Amygdala (tissue), 56 donors: ENCODE data around the gene HCN2.
A peak's percentile ranks its signal among the peaks of the same experiment; 100 is the strongest.

Source experiments
- DNase-seq, 56 donors: peaks; one replicate each; lab custom pipeline; 2025; lab: John Stamatoyannopoulos, UW

HCN2 gene

DNA sequence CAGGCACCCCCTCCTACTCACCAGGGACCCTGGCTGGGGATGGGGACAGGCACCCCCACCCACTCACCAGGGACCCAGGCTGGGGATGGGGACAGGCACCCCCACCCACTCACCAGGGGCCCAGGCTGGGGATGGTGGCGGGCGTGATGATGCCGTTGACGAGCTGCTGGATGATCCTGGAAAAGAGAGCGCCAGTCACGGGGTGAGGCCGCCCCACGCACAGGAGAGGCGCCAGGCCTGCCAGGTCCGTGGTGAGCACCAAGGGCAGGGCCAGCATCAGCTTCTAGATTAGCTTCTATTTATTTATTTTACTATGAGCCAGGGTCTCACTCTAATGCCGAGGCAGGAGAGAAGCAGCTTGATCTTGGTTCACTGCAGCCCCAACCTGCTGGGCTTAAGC, 60.4 kb downstream of the HCN2 start:
- DNase-seq, result no peak

DNA sequence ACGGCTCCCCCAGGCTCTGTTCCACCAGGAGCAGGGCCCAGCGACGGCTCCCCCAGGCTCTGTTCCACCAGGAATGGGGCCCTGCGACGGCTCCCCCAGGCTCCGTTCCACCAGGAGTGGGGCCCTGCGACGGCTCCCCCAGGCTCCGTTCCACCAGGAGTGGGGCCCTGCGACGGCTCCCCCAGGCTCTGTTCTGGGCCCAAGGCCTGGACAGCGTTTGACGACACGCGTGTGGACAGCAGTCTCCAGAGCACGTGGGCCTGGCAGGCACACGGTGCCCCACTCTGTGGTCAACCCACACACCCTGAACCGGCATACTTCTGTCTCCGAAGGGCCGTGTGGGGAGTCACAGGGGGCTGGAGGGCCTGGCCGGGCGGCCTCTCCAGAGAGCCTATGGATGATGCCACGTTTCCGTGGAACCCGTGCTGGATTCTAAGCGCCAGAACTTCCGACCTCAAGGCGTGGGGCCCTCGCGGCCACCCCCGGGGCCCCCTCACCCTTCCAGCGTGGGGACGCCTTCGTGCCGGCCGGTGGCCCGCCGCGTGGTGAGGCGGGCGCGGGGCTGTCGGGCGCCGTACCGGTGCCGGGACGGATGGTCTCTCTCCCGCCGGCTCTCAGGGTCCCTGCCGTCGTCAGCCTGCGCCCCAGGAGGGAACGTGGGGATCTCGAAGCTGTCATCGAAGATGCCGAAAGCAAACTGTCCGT, 61.6 kb downstream of the HCN2 start:
- no peak for DNase-seq

DNA sequence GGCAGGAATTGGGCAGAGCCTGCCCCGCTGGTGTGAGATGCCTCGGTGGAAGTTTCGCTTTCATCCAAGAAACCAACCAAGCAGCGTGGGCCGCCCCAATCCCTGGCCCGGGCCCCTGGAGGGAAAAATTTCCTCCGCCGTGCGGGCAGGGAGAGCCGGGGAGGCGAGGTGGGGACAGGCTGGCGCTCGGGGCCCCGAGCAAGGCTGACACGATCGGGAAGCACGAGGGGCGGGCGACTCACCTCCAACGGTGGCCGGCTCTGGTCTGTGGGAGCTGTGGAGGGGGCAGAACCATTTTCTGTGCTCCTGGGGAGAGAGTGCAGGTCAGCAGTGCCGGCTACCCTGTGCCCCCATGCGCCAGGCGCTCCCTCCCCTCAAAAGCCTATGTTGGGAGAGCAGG, 62.3 kb downstream of the HCN2 start:
- DNase-seq, result no peak

DNA sequence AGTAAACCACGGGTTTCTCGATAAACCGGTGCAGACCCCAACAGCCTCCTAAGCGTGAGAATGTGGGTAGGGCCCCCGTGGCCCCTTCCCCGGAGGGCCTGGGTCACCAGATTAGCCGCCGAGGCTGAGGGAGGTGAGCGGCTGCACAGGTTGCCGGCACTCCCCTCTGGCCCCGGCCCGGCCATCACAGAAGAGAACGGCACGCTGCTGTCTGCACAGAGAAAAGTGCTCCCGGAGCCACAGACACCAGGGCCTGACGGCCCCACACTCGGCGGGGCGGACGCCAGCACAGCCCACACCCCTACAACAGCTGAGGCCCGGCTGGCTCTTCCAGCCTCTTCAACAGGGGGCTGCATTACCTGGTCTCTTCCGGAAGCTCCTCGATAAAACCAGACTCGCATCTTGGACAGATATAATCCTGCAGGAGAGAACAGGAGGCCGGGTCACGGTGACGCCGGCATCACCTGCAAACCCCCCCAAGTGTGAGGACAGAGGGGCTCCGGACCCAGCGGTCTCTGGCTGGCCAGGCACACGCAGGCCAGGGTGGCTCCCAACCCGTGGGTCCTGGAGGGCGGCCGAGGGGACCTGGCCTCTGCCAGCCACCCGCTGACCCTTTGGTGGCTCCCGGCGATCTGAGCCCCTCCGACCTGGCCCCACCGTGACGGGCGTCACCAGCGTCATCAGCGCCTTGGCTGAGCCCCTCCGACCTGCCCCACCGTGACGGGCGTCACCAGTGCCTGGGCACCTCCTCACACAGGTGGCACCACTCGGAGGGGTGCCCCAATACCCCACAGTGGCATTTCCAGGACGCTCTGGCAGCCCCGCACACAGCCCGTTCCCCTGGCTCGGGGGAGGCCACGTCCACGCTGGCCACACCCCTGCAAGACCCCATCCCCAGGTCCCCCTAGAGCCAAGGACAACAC, 63.0 kb downstream of the HCN2 start:
- DNase-seq, result no peak

DNA sequence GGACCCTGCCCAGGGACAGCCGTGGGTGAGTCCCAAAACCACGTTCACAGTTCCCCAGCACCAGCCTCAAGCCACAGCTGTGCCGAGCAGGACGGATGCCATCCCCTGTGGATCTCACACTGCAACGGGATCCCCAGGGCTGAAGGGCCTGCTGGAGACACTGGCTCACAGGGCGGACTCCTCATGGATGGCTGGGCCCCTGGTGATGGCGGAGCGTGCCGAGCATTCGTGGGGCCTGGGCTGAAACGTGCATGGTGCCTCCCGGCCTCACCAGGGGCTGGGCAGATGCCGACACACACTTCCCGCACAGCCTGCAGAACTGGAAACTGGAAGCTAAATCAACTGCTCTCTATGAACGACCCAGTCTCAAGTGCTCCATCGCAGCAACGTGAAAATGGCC, 63.7 kb downstream of the HCN2 start:
- no peak for DNase-seq

DNA sequence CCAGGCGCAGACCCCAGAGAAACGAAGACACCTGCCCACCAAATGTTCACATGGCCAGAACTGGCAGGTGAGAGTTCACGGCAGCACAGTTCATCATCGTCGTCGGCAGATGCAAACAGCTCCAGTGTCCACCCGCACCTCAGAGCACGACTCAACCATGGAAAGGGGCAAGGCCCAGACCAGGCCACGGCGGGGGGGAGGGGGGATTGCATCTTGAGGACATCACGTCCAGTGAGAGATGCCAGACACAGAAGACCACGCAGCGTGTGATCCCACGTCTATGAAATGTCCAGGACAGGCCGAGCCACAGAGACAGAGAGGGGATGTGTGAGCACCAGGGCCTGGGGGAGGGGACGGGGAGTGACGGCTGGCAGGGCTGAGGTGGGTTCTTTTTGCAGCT, 66.0 kb downstream of the HCN2 start:
- DNase-seq, result no peak

DNA sequence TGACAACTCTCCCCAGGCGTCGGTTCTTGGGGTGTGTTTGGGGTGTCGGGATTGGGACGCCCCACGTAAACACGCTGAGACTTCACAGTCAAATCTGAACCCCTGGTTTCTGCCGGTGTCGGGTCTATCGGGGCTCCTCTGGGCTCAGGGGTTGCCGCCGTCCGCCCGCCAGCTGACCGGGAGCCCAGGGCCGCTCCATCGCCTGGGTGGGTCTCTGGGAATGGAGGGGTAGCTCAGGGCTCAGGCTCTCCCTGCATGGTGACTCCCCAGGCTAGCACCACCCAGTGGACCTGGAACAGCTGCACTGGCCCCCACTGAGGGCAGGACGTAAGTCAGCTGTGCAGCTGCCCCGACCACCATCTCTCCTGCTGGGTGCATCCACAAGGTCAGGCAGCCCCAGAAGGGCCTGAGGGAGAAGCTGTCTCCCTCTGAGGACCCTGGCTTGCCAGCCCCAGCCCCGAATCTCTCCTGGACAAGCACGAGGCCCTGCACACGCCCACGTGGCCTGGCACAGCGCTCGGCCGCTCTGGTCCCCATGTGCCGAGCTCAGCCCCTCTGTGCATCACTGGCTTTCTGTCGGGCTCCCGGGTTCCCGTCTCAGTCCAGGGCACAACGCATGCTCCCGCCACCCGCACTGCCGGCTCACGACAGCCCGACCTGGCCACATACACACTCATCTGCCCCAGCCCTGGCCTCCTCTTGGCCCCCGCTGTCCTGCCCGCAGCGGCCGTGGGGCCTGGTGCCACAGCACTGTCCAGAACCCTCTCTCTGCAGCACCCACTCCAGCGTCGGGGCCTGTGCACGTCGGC, 67.3 kb downstream of the HCN2 start:
- no peak for DNase-seq

DNA sequence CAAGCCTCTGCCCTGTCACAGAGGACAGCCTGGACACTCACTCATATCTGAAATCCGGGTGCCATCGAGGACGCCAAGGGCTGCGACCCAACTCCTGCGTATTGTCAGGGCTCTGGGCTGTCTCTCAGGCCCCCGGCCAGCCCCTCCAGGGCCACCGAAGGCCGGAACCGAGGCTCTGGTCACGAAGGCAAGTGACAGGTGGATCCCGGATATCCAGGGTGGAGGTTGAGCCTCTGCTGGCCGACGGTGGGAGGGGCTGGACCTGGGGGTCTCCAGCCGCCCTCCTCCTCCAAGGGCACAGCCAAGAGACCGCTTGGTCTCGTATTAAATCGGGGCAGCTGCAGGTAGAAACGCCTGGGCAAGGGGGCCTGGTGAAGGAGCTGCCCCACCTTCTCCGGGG, 67.9 kb downstream of the HCN2 start:
- DNase-seq, result no peak

DNA sequence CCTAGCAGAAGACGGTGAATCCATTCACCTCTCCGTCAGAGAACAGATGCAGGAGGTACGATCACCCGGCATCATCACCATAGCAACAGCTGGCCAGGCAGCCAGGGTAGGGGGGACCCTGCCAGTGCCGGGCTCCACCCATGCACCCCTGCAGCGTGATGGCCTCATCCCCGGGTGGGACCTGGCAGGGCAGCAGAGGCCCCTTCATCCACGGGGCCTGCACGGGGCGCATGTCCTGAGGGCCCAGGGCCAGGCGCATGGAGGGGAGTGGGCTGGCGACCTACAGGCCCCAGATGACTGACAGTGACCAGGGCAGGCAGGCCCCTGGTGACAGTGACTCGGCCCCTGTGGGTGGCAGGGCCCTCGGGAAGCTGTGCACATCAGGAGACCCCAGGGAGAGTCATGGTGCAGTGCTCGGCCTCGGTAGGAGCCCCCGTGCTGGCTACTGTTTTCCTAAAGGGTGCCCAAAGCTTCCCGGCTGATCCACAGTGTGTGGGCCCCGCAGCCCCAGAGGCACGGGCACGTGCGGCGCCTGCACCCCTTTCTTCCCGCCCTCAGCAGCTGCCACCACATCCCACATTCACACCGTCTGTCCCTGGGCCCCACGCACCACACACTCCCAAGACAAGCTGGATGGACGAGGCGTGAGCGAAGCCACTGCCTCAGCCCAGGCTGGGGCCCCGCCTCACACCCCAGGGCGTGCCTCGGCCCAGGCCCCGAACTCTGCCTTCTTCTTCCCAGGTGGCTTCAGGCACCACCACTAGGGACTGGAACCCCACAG, 68.6 kb downstream of the HCN2 start:
- DNase-seq, result no peak

DNA sequence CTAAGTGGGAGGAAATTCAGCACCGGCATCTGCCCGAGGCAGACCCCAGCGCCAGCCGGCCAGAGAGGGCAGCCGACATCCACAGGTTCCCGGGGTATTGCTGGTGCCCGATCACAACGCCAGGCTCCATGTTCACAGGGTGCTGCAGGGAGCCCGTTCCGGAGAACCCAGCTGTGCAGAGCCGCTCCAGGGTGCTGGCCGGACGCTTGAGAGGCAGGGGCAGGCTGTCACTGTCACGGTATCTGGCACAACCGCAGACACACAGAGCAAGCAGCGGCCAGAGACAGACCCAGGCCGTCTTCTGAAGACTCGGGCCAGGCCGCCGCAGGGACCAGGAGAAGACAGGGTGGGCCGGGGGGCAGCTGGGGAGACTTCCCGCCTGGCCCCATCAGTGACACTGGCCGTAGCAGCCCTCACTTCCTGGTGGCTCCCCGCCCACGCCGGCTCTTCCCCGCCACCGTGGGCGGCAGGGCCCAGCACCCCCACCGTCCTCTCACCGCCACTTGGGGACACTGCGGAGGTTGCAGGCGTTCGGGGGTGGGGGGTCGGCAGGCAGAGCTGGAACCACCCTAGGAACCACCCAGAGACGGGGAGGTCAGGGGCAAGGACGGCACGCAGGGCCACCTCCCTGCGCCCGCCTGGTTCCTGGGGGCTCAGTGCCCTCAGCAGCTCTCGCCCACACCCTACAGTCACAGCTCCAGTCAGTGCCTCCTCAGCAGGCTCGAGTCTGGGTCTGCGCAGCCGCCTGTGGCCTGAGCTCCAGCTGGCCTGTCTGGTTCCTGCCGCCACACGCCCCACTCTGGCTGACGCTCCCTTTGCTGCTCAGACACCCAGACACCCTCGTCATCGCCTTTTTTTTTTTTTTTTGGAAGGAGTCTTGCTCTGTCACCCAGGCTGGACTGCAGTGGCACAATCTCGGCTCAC, 69.5 kb downstream of the HCN2 start:
- peak in 8 of 56 donors; percentile 16 to 42 (median 21) for DNase-seq

DNA sequence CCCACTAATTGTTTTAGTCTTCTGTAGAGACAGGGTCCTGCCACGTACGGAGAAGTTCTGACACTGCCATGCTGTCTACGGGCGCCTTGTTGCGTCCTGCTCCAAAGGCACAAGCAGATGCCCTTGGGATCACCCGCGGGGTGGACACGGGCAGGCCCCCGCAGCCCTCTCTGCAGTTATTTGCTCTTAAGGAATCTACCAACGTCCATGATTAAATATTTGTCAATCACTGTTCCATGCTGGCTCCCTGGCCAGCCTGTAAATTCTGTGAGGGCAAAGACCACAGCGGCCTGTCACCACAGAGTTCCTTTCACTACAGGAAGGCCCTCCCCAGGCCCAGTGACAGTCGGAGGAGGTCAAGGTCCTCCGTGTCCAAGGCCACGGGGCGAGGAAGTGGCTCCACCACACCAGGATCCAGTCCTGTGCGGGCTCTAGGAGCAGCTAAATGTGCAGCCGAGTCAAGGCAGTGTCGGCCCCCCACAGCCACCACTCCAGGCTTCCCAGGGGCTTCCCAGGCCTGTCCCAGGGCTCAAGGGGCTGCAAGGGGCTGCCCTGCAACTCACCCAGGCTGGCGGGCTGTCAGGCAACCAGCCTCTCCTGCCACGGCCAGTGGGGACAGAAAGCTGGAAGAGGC, 71.2 kb downstream of the HCN2 start:
- no peak for DNase-seq

DNA sequence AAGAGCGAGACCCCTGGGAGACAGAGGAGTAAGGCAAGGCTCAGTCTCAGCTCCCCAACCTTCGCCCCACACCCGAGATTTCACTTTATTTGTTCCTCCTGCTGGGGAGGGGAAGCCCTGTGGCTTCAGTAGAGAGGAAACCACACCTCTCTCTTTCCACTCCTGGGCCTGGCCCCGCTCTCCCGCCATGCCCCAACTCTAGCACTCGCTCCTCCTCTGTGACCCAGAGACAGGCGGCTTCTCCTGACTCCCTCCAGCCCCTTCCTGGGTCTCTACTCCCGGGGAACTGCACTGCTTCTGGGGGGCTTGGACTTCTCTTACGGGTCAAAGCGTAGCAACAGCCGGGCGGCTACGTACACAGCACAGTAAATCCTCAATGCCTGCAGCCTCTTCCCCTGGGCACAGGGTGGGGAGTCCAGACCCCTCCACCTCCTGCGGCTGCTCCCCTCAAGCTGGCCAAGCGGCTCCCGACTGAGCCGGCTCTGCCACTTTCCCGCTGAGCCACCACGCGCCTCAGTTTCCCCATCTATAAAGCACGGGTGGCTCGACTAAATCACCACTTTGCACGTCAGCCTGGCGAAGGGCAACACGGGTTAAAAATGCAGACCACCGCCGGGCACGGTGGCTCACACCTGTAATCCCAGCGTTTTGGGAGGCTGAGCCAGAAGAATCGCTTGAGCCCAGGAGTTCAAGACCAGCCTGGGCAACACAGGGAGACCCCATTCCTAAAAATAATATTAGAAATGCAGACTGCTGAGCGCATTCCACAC, 71.9 kb downstream of the HCN2 start:
- DNase-seq, result no peak

DNA sequence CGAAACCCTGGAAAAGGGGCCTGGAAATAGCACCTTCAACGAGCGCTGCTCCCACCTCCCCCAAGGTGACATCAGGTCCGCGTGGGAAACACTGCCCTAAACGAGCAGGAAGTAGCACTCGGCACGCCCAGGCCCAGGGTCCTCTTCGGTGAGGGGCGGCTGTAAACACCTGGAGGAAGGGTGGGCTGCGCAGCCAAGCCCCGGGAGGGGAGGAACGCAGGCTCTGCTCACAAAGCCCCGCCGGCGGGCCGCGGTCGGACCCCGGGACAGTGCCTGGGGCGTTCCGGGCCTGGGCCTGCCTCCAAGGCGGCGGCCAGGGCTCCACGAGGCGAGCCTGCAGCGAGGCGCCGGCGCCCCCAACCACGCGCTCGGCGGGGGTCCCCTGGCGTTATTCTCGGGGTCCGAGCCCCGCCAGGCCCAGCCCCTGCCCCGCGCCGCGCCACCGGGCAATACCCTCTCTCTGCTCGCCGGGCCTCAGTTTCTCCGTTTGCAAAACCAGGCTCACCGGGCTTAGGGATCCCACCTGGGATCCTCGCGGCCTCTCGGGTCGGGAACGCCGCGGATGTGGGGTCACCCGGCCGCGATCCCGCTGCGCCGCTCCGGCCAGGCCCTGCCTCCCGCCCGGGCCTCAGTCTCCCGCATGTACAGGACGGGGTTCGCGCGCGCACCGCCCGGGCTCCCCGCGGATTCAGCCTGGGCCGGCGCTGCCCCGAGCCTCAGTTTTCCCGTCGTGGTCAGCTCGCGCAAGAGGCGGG, 72.7 kb downstream of the HCN2 start:
- DNase-seq, result no peak

DNA sequence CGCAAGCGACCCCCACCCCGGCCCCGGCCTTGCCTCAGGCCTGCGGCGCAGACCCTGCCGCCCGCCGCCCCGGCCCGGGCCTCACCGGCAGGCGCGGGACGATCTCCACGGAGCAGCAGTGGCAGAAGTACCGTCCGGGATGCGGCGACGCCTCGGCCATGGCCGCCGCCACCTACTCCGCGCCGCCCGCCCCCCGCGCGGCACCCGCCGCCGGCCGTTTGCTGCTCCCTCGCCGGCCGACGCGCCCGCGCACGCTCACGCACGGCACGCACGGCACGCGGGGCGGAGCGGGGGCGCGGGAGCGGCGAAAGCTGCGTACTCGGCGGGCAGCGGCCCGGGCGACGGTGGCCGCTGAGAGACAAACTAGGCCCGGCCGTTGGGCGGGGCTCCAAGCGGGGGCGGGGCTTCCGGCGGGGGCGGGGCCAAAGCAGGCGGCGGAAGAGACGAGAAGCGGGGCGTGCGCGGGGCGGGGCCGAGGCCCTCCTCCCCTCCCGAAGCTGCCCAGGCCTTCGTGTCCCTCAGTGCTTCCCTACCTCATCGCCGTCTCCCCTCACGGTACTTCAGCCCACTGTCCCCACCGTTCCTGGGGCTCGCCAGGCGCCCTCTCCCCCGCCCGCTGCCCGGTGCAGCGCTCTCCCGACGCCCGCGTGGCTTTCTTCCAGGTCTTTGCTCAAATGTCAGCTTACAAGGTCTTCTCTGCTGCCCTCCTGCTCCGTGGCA, 73.4 kb downstream of the HCN2 start, which contains the start of gene RNF126:
Gene RNF126, minus strand, starts transcription at position 253 of the 720 bp plus-strand sequence. Its CDS starts 93 bp downstream, at position 160.
- peak in 55 of 56 donors; percentile 47 to 93 (median 83) for DNase-seq

DNA sequence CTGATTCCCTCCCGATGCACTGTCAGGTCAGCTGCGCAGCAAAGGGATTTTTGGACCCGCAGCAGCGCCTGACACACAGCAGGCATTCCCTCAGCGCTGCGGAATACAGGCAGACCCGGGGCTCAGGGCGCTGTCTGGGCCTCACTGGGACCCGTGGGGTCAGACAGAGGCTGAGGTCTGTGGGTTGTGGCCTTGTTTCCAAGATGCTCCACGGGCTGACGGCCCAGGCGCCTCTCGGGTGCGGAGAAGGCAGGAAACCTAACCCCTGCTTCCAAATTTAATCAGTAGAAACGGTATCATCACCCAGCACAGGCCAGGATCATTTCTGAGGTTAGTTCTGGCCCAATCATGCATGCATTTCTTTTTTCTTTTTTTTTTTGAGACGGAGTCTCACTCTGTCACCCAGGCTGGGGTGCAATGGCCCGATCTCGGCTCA, 74.0 kb downstream of the HCN2 start:
- peak in 2 of 56 donors; percentile 57 to 76 for DNase-seq

DNA sequence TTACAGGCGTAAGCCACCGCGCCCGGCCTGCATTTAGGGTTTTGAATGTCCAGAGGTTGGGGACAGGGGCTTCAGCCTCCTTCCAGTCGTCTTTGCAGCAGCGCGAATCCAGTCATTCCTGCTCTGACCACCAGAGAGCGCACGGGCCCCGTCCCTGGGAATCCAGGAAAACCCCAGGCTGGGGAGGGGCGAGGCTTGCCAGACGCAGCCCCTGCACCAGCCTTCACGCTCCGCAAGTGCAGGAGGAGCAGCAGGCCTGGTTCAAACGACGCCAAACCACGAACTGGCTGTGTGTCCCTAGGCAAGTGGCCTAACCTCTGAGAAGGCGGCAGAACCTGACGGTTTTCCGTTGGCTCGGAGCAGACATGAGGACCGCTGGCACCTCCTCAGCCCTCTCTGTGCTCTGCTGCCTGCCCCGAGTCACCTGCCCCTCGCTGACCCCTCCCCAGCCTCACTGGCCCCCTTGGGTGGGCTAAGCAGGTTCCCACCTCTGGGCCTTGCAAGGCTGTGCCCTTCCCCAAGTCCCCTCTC, 75.3 kb downstream of the HCN2 start:
- peak in 52 of 56 donors; percentile 14 to 83 (median 64) for DNase-seq
